Right renal pelvis (tissue), 4 donors: ENCODE measurements around the gene NAA38. TPM values are rescaled to one million over a fixed set of nuclear protein-coding genes. Genes with fewer than 3 reads are reported as not detected.
"Not testable (repeated sequence)": the region's sequence is repeated elsewhere in the genome, so short reads cannot be mapped to it uniquely, and the experiment has no call there.

Source experiments
- DNase-seq, 4 donors: peaks; one replicate each; pipeline ENCODE4 v3.0.0-alpha.2; 2013; ENCODE audit warnings: low read depth in 4 of 4, low spot score in 3 of 4, missing footprints in 1 of 4
- polyA plus RNA-seq, 4 donors: library from polyadenylated mRNA; unstranded; fragments of 120-200 nt; gene quantifications; one replicate each; pipeline ENCODE4 v1.2.1, GENCODE V29; 2013; ENCODE audit not compliant: insufficient read length in 4 of 4

NAA38 gene
- polyA plus RNA-seq, 4 donors: 74.9 to 109 (median 81.6) TPM

DNA sequence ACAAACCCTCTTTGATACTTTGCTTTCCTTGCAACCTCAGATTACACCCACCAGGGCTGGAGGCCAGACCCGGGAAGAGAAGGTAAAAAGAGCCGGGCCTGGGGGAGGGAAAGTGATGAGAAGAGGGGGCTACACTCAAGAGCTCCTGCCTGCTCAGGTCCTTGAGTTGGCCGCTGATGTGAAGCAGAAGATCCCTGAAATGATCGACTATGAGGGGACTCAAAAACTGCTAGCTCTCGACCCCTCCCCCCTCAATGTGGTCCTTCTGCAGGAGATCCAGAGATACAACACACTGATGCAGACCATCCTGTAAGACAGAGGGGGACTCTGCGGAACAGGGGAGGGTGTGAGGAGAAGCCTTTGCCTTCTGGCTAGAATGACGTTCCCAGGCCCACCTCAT is 26.1 kb downstream of the NAA38 start:
- DNase-seq: no peak

DNA sequence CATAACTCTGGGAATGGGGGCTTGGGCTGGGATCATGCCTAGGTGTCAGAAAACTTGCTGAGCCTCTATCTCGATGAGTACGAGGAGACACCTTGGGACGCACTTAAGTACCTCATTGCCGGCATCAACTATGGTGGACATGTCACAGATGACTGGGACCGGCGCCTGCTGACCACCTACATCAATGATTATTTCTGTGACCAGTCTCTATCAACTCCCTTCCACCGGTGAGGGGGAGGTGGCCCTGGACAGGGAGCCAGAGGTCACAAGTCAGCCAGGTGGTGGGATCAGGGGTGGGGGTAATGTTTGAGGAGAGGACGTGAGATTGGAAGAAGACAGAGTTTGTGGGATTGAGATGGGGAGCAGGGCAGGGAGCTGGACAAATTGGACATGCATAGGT is 26.7 kb downstream of the NAA38 start:
- no peak for DNase-seq

DNA sequence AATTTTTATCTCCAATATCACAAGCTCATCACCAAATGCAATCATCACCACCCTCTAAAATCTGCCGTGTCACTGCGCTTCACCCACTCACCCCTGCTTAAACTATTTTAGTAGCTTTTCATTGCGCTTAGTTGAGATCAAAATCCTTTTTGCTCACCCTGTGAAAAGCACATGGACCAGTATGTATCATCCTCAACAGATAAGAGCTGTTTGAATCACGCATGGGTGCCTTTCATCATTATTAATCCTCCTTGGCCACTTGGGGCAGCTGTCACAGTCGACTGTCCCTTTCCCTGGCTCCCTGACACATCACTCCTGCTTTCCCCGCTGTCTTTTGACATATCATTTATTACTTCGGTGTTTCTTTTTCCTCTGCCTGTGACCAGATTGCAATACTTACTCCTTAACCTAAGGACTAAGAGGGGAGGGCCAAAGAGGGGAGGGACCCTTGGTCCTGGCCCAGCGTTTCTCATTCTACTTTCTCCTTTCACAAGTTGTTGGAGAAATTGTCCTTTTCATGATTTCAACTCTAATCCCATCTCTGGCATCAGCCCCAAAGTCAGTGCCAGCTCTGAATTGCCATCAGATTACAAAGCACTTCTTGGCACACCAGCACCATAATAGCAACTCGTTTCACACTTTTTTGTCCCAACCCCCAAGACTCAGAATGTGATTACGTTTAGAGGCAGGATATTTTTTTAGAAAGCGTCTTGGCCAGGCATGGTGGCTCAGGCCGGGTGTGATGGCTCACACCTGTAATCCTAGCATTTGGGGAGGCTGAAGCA is 32.0 kb downstream of the NAA38 start:
- no peak for DNase-seq

DNA sequence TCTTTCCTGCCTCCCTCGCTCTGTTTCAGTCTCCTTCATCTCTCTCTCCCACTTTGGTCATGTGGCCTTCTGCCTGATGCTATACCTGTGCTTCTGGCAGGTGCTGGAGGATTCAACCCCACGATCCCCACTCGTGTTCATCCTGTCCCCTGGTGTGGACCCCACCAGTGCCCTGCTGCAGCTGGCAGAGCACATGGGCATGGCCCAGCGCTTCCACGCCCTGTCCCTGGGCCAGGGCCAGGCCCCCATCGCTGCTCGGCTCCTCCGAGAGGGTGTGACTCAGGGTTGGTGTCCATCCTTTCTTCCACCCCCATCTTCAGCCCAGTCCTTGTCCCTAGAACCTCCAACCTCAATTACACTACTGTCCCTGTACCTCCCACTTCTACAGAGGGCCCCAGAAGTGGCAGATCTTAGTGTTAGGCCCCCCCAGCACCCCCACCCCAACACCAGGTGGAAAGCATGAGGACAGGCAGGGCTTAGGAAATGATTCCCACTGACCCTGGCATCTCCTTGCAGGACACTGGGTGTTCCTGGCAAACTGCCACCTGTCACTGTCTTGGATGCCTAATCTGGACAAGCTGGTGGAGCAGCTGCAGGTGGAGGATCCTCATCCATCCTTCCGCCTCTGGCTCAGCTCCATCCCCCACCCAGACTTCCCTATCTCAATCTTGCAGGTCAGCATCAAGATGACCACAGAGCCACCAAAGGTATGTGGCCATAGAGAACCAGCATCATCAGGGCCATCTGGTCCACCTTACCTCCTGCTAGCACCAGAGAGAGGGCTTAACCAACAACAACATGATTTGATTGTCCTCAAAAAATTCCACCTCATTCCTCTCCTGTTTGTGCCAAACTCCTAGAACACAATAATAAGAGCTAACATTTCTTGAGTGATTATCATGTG is 33.1 kb downstream of the NAA38 start:
- no peak for DNase-seq

DNA sequence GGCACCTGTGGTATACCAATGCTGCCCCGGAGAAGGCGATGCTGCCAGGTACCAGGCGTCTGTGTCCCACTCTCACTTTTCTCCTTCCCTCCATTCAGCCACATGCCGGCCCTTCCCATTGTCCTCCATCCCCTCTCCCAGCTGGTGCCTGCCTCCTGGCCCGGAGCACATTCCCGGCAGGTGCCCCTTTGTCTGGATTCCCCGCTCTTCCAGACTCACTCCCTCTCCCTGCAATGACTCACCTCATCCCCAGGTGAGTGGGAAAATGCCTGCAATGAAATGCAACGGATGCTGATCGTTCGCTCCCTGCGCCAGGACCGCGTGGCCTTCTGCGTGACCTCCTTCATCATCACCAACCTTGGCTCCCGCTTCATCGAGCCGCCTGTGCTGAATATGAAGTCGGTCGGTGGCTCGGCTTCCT is 33.8 kb downstream of the NAA38 start:
- no peak for DNase-seq

DNA sequence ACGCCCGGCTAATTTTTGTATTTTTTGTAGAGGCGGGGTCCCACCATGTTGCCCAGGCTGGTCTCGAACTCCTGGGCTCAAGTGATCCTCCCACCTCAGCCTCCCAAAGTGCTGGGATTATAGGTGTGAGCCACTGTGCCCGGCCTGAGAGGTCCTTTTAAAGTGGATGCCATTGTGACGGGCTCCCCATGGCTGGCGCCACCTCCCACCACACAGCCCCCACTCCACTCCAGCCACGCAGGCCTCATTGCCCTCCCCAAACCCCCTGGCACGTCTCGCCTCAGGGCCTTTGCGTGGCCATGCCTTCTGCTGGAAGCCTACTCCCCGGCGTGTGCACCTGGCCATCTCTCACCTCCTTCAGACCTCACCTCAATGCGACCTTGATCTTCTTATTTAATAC is 35.2 kb downstream of the NAA38 start:
- DNase-seq: no peak

DNA sequence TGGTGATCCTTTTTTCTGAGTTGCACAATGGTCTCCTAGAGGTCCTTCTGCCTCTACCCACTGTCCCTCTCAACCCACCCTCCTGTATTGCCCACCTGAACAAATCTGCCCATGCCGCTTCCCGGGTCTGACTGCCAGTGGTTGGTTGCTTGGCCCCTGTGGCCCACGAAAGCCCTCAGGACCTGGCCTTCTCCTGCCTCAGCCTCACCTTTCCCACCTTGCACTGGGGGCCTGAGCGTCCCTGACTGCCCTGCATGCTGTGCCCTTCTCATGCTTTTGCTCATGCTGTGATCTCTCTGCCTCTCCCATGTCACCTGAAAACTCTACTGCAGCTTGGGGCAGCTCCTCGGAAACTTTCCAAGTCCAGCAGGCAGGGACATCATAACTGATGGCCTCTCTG is 37.1 kb downstream of the NAA38 start:
- no peak for DNase-seq

DNA sequence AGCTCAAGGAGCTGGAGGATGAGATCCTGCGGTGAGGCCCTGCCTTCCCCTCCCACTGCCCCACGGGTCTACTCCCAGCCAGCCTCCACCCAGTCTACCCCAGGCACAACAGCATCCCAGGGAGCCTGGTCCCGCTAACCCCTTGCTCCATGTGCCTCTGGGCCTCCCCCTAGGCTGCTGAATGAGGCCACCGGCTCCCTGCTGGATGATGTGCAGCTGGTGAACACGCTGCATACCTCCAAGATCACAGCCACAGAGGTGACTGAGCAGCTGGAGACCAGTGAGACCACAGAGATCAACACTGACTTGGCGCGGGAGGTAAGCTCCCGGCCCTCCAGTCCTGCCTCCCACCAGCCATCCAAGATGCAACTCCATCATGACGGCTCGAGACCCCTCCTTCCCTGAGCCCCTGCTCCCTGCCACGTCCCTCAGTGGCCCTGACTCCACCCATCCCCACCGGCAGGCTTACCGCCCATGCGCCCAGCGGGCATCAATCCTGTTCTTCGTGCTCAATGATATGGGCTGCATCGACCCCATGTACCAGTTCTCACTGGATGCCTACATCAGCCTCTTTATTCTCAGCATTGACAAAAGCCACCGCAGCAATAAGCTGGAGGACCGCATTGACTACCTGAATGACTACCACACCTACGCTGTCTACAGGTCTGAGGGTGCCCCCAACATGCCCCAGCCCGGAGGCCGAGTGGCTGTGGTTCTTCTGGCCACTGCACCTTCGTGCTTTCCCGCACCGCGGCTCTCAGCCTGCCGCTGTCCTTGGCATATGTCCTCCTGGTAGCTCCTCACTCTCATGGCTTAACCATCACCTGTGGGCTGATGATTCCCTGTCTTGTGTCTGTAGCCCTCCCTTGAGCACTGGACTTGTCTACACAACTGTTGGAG is 38.4 kb downstream of the NAA38 start:
- no peak for DNase-seq

DNA sequence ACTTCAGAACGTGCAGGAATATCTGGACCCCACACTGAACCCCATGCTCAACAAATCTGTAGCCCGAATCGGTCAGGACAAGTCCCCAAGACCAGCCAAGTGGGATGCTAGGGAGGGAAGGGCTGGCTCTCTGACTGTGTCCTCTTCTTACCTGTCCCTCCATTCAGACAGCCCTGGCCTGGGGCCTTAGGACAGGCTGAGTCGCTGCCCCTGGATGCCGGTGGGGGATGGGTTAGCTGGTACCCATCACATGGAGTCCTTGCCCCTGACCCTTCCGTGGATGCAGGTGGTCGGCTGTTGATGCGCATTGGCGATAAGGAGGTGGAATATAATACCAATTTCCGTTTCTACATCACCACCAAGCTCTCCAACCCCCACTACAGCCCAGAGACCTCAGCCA is 39.3 kb downstream of the NAA38 start:
- no peak for DNase-seq

DNA sequence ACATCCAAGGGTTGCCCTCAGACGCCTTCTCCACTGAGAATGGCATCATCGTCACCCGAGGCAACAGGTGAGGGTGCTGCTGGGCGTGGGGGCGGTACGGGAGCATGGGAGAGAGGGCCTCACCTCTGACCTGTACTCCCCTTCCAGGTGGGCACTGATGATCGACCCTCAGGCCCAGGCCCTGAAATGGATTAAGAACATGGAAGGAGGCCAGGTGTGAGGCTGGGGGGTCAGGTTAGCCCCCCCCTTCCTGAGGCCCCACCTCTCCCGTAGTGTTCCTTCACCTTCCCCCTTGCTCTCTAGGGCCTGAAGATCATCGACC is 39.8 kb downstream of the NAA38 start:
- DNase-seq: no peak

DNA sequence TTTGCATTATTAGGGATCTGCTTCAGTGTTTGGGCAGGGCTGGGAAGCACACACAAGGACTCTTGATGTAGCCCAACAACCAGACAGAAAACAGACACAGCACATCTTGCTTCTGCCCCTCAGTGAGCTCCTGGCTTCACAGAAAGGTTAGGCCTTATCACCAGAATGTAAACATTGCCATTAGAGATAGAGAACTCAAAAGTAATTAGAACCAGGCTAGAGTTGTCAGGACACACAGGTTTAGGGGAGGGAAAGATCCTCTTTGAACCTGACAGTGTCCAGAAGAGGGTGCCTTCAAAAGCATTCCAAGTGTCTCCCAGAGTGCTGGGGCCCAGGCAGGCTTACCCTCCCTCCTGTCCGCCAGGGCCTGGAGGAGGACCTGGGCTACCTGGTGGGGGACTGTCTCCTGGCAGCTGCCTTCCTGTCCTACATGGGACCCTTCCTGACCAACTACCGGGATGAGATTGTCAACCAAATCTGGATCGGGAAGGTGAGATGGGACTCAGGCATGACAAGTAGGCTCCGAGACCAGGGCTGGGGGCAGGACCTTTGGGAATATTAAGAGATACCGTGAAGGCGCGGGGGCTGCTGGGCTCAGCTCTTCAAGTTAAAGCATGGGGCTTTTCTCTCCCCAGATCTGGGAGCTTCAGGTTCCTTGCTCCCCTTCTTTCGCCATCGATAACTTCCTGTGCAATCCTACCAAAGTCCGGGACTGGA is 40.3 kb downstream of the NAA38 start:
- no peak for DNase-seq

DNA sequence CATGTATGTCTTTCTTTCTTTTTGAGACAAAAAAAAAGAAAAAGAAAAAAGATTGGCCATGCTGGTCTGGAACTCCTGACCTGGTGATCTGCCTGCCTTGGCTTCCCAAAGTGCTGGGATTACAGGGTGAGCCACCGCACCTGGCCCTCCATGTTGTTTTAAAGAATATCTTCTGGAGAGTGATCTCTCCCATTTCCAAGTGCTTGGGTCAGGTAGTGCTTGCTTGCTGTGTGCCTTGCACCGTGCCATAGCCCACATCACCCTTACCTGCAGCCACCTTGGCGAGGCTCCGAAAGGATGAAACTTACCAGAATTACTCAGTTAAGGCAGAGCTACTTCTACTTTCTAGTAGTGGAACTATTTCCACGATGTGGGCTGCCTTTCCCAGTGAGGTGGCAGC is 42.4 kb downstream of the NAA38 start:
- DNase-seq: no peak

DNA sequence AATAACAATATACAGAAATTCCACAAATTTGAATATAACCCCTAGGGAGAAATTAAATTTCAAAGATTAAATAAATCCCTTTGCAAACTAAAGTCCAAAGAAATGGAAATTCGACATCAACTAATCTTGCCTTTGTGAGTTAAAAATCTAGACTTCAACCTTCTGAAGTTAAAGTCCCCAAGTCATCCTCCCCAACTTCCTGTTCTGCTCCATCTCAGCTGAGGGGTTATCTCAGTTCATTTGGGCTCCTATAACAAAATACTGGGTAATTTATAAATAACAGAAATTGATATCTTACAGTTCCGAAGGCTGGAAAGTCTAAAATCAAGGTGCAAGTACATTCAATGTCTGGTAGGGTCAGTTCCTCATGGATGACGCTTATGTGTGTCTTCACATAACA is 46.1 kb downstream of the NAA38 start:
- DNase-seq: no peak

DNA sequence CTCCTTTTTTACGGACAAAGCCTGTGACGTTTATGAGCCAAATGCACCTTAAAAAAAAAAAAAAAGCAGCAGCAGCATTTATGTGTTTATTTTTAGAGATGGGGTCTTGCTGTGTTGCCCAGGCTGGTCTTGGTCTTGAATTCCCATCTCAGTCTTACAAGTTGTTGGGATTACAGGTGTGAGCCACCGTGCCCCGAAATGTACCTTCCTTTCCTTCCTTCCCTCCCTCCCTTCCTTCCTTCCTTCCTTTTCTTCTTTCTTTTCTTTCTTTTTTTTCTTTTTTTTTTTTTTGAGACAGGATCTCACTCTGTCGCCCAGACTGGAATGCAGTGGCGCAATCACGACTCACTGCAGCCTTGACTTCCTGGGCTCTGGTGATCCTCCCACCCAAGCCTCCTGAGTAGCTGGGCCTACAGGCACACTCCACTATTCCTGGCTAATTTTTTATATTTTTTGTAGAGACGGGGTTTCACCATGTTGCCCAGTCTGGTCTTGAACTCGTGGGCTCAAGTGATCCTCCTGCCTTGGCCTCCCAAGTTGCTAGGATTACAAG is 47.5 kb downstream of the NAA38 start:
- not testable (repeated sequence) for DNase-seq

DNA sequence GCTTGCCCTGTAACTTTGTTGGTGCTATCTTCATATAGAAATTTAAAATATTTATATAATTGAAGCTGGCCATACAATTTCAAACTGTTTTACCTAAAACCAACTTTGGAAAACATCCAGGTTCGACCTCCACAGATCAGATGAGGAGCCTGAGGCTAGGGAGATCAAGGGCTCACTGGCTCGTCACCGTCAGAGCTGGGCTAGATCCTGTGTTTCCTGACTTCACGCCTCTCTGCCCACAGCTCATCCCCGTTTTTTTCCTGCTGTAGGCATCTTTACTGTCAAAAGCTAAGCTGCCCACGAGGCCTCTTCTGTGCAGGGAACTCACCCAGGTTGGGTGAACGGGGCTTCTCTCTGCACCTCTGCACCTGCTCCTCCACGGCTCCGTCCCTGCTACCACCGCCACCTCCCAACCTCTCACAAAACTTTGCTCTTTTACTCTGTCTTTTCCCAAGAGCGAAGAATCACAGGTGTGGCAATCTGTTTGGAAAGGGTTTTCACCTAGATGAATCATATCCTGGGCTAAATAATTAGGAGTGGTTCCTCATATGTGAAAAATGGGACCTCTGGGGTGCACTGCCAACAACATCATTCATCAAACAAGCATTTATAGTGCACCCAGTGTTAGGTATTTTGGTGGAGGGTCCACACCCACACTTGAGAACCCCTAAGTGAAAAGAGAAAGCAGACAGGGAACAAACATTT is 48.1 kb downstream of the NAA38 start:
- no peak for DNase-seq

DNA sequence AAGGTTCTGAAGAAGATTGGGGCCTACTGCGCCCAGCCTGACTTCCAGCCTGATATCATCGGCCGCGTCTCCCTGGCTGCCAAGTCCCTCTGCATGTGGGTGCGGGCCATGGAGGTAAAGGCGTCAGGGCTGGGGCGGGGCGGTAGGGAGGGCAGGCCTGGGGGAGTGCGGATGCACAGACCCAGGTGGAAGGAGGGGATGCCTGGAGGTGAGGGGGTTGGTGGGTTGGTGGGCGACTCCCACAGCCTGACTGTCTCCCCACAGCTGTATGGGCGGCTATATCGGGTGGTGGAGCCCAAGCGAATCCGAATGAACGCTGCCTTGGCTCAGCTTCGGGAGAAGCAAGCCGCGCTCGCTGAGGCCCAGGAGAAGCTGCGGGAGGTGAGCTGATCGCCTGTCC is 50.2 kb downstream of the NAA38 start:
- no peak for DNase-seq
